Measurements from ENCODE around the gene RERE.

The RERE gene

GRCh38 chr1:8471451-8471850, 346.0 kb downstream of the RERE start:
- DNase-seq (no peak), ATAC-seq (ENCODE audit: insufficient read depth, low read depth) (no peak)
- TF ChIP-seq CTCF (IDR thresholded peaks at IDR 0.05; ENCODE audit: borderline replicate concordance, extremely low read depth, low read length, poor library complexity, severe bottlenecking) (no peak), EZH2 (IDR thresholded peaks at IDR 0.05; ENCODE audit: borderline replicate concordance, low read depth, low read length, severe bottlenecking) (no peak)
- Histone ChIP-seq H3K9me3 (ENCODE audit: insufficient read depth, low read length, severe bottlenecking) (no peaks in the 10 kb centered on the region), H3K4me2 (ENCODE audit: insufficient read depth, low read length) (no peak overlapping the region), H3K36me3 (ENCODE audit: insufficient read depth, low read length) (no peaks in the 10 kb centered on the region), H3K27ac (ENCODE audit: low read length) (no peak overlapping the region), H3K4me3 (ENCODE audit: low read depth in 1 of 2, low read length in 2 of 2) (no peak overlapping the region), H3K79me2 (ENCODE audit: insufficient read depth, low read length) (no peaks in the 10 kb centered on the region), H3K27me3 (ENCODE audit: insufficient read depth, low read length, poor library complexity) (no peaks in the 10 kb centered on the region), H2AFZ (ENCODE audit: low read depth, low read length) (no peak overlapping the region), H3K4me1 (ENCODE audit: insufficient read depth, low read length) (0 out of 2 replicates have a peak, but pooled peaks cover 3% of the 10 kb centered on the region), H4K20me1 (ENCODE audit: insufficient read depth, low read length) (peaks cover 11% of the 10 kb centered on the region; the same call in 1 of the 2 replicates), H3K9ac (ENCODE audit: low read depth, low read length) (no peak overlapping the region)

GRCh38 chr1:8468751-8469150, 348.7 kb downstream of the RERE start:
- TF ChIP-seq EZH2 (IDR thresholded peaks at IDR 0.05; ENCODE audit: borderline replicate concordance, low read depth, low read length, severe bottlenecking) (no peak), CTCF (IDR thresholded peaks at IDR 0.05; ENCODE audit: borderline replicate concordance, extremely low read depth, low read length, poor library complexity, severe bottlenecking) (no peak)
- H4K20me1 ChIP-seq (ENCODE audit: insufficient read depth, low read length): peaks cover 11% of the 10 kb centered on the region; the same call in 1 of the 2 replicates
- no peak overlapping the region for H3K4me2 ChIP-seq (ENCODE audit: insufficient read depth, low read length)
- H3K79me2 ChIP-seq (ENCODE audit: insufficient read depth, low read length): no peaks in the 10 kb centered on the region
- no peak overlapping the region for H3K4me3 ChIP-seq (ENCODE audit: low read depth in 1 of 2, low read length in 2 of 2)
- H2AFZ ChIP-seq (ENCODE audit: low read depth, low read length): no peak overlapping the region
- peaks cover 2% of the 10 kb centered on the region; the same call in 1 of the 2 replicates for H3K36me3 ChIP-seq (ENCODE audit: insufficient read depth, low read length)
- no peaks in the 10 kb centered on the region for H3K9me3 ChIP-seq (ENCODE audit: insufficient read depth, low read length, severe bottlenecking)
- H3K27ac ChIP-seq (ENCODE audit: low read length): no peak overlapping the region
- no peak for ATAC-seq (ENCODE audit: insufficient read depth, low read depth)
- H3K27me3 ChIP-seq (ENCODE audit: insufficient read depth, low read length, poor library complexity): no peaks in the 10 kb centered on the region
- DNase-seq: no peak
- H3K9ac ChIP-seq (ENCODE audit: low read depth, low read length): no peak overlapping the region
- H3K4me1 ChIP-seq (ENCODE audit: insufficient read depth, low read length): 0 out of 2 replicates have a peak, but pooled peaks cover 3% of the 10 kb centered on the region

- H4K20me1 ChIP-seq (ENCODE audit: insufficient read depth, low read length): 0 out of 2 replicates have a peak, but pooled peaks cover 6% of the 10 kb centered on the region
- no peak overlapping the region for H3K4me3 ChIP-seq (ENCODE audit: low read depth in 1 of 2, low read length in 2 of 2)
Observed at GRCh38 chr1:8467308-8467707, 350.1 kb downstream of the RERE start.

More at GRCh38 chr1:8467308-8467707, 350.1 kb downstream of the RERE start:
- no peaks in the 10 kb centered on the region for H3K27me3 ChIP-seq (ENCODE audit: insufficient read depth, low read length, poor library complexity)
- no peaks in the 10 kb centered on the region for H3K4me1 ChIP-seq (ENCODE audit: insufficient read depth, low read length)
- TF ChIP-seq CTCF (IDR thresholded peaks at IDR 0.05; ENCODE audit: borderline replicate concordance, extremely low read depth, low read length, poor library complexity, severe bottlenecking) (no peak), EZH2 (IDR thresholded peaks at IDR 0.05; ENCODE audit: borderline replicate concordance, low read depth, low read length, severe bottlenecking) (no peak)
- H3K79me2 ChIP-seq (ENCODE audit: insufficient read depth, low read length): no peaks in the 10 kb centered on the region
- H3K27ac ChIP-seq (ENCODE audit: low read length): no peak overlapping the region
- DNase-seq (no peak), ATAC-seq (ENCODE audit: insufficient read depth, low read depth) (no peak)
- no peak overlapping the region for H3K4me2 ChIP-seq (ENCODE audit: insufficient read depth, low read length)
- no peaks in the 10 kb centered on the region for H3K9me3 ChIP-seq (ENCODE audit: insufficient read depth, low read length, severe bottlenecking)
- H3K9ac ChIP-seq (ENCODE audit: low read depth, low read length): no peak overlapping the region
- H2AFZ ChIP-seq (ENCODE audit: low read depth, low read length): no peak overlapping the region
- peaks cover 2% of the 10 kb centered on the region; the same call in 1 of the 2 replicates for H3K36me3 ChIP-seq (ENCODE audit: insufficient read depth, low read length)
